HepG2 (cell line): ENCODE data around the gene CREG2. TPM values are rescaled to one million over a fixed set of nuclear protein-coding genes. Genes with fewer than 3 reads are reported as not detected.

ENCODE experiments used
- ATAC-seq: fragments of 200-7000 bp; cut with Tn5 transposase; 3 replicates; pipeline ENCODE4 v1.9.1; 2020; ENCODE audit warnings: mild to moderate bottlenecking, moderate library complexity
- BruUV-seq: library from RNA; stranded (reverse); fragments of 400-500 nt; replicated peaks from 2 replicates; lab custom pipeline; 2021; lab: Mats Ljungman, UMichigan
- CTCF ChIA-PET: fragments of 300-600 bp; formaldehyde crosslinking; extraction: SDS; loops from one replicate; lab custom pipeline; 2021; ENCODE audit warnings: low total read pairs, inconsistent platforms, low intra/inter-chr PET ratio; lab: Yijun Ruan, JAX
- POLR2A ChIA-PET: fragments of 350-600 bp; sonication (Branson Sonifier 250); formaldehyde crosslinking; loops from one replicate; lab custom pipeline; 2020; ENCODE audit warnings: antibody characterized with exemption, inconsistent platforms; lab: Yijun Ruan, JAX
- DNase-seq: peaks from one replicate; pipeline ENCODE4 v3.0.0-alpha.2; 2015; ENCODE audit warnings: low spot score
- FAIRE-seq: peaks from 3 replicates; lab custom pipeline; 2011; peaks lifted over from hg19 to GRCh38; lab: Jason Lieb, UNC
- H2AFZ ChIP-seq: one replicate; pipeline ENCODE4 v1.6.1; 2011; ENCODE audit warnings: low read length, inconsistent platforms
- H3K27ac ChIP-seq: fragments of 300-600 bp; 3 replicates; pipeline ENCODE4 v1.8.0; 2011; ENCODE audit warnings: mixed run types, mild to moderate bottlenecking, mixed read lengths, low read length, inconsistent platforms; ENCODE audit not compliant: insufficient read depth; ENCODE audit errors: extremely low read length
- H3K27me3 ChIP-seq, 2 experiments: fragments of 200-600 bp in 1 of 2; 2 replicates in 1 of 2; 3 replicates in 1 of 2; pipeline versions ENCODE4 v1.6.0 to v1.8.0; 2011; ENCODE audit warnings: low read length in 2 of 2, mild to moderate bottlenecking in 2 of 2, moderate library complexity in 2 of 2, inconsistent platforms in 1 of 2; ENCODE audit not compliant: insufficient read depth in 2 of 2, control insufficient read depth in 1 of 2
- H3K36me3 ChIP-seq, 2 experiments: fragments of 200-600 bp in 1 of 2; replicated peaks in 1 of 2; 2 replicates in 1 of 2; 3 replicates in 1 of 2; pipeline versions ENCODE4 v1.5.1 to v1.8.0; 2011; ENCODE audit warnings: low read length in 2 of 2, inconsistent platforms in 1 of 2; ENCODE audit not compliant: insufficient read depth in 2 of 2, control insufficient read depth in 1 of 2
- H3K4me1 ChIP-seq: 2 replicates; pipeline ENCODE4 v1.5.1; 2012; ENCODE audit warnings: low read length, inconsistent platforms; ENCODE audit not compliant: insufficient read depth
- H3K4me2 ChIP-seq: 2 replicates; pipeline ENCODE4 v1.6.0; 2011; ENCODE audit warnings: low read depth, low read length, inconsistent platforms
- H3K4me3 ChIP-seq, 3 experiments: fragments of 200-600 bp in 1 of 3; sonication (generic), shearing (Covaris generic) in 1 of 3; replicated peaks in 1 of 3; 2 replicates each; pipeline ENCODE4 v1.5.1; 2011 to 2016; ENCODE audit warnings: low read length in 3 of 3, inconsistent platforms in 2 of 3, low read depth in 2 of 3, mild to moderate bottlenecking in 2 of 3, control low read depth in 1 of 3, mixed read lengths in 1 of 3; ENCODE audit not compliant: insufficient read depth in 1 of 3
- H3K79me2 ChIP-seq: one replicate; pipeline ENCODE4 v1.6.1; 2011; ENCODE audit warnings: low read length, inconsistent platforms; ENCODE audit not compliant: insufficient read depth
- H3K9ac ChIP-seq: 2 replicates; pipeline ENCODE4 v1.6.0; 2011; ENCODE audit warnings: mild to moderate bottlenecking, low read depth, low read length, inconsistent platforms; ENCODE audit not compliant: insufficient read depth
- H3K9me3 ChIP-seq: 2 replicates; pipeline ENCODE4 v1.5.1; 2012; ENCODE audit warnings: mild to moderate bottlenecking, low read length
- H4K20me1 ChIP-seq: 2 replicates; pipeline ENCODE4 v1.6.0; 2011; ENCODE audit warnings: inconsistent platforms, mild to moderate bottlenecking, low read length, moderate library complexity; ENCODE audit not compliant: insufficient read depth
- HES4 ChIP-seq: sonication (generic); formaldehyde crosslinking; IDR thresholded peaks from 2 replicates; pipeline ENCODE4 v1.9.0; 2021; ENCODE audit warnings: mild to moderate bottlenecking, missing genetic modification reagents, borderline replicate concordance
- JUN ChIP-seq: sonication (generic); formaldehyde crosslinking; IDR thresholded peaks from 2 replicates; pipeline ENCODE4 v1.4.0; 2020; ENCODE audit warnings: mild to moderate bottlenecking, missing genetic modification reagents
- PRPF4 ChIP-seq: fragments of 200-400 bp; formaldehyde crosslinking; IDR thresholded peaks from 2 replicates; pipeline ENCODE4 v1.6.1; 2016; ENCODE audit warnings: low read length, low read depth; ENCODE audit not compliant: poor library complexity, severe bottlenecking
- RBM22 ChIP-seq: fragments of 200-400 bp; formaldehyde crosslinking; optimal IDR thresholded peaks from 2 replicates; pipeline ENCODE3; 2017; ENCODE audit warnings: mild to moderate bottlenecking, low read length, moderate library complexity
- RELA ChIP-seq: sonication (generic); formaldehyde crosslinking; IDR thresholded peaks from 2 replicates; pipeline ENCODE4 v1.4.0; 2020; ENCODE audit warnings: missing genetic modification reagents
- STAG1 ChIP-seq: sonication (generic); formaldehyde crosslinking; IDR thresholded peaks from 2 replicates; pipeline ENCODE4 v1.4.0; 2020; ENCODE audit warnings: missing genetic modification reagents
- XRCC5 ChIP-seq: fragments of 200-400 bp; formaldehyde crosslinking; optimal IDR thresholded peaks from 2 replicates; pipeline ENCODE3; 2017; ENCODE audit warnings: mild to moderate bottlenecking, low read length
- WGBS: methylation state at CpG from one replicate; pipeline ENCODE4 v1.1.6; 2017; ENCODE audit warnings: low lambda C conversion rate; 5-methylcytosine and 5-hydroxymethylcytosine counted together
- in situ Hi-C: cut with HindIII; loops from 2 replicates; pipeline ENCODE4 v1.10.0; 2017; ENCODE audit warnings: low pct_unique_long_range_greater_than_20kb; ENCODE audit not compliant: extremely low pct_ligation_motif_present
- intact Hi-C: fragments of 100-400 bp; cut with micrococcal nuclease; formaldehyde crosslinking; loops from one replicate; pipeline ENCODE4 v1.10.0; 2022; ENCODE audit not compliant: unreplicated experiment
- polyA plus RNA-seq, 8 experiments: library from polyadenylated mRNA; depleted of rRNA in 3 of 8; stranded (reverse) in 7 of 8; unstranded in 1 of 8; fragments of >200 nt; fragmentation: Illumina TruSeq in 4 of 8; extraction: Trizol in 4 of 8; gene quantifications; 2 replicates each; pipeline versions ENCODE4 v1.2.1 to v1.2.3, GENCODE V29; 2011 to 2016; ENCODE audit warnings: low read depth in 4 of 8, missing spikeins in 1 of 8, mixed read lengths in 1 of 8; ENCODE audit not compliant: insufficient read depth in 1 of 8
- total RNA-seq, 5 experiments: library from RNA; depleted of rRNA; stranded (reverse); fragments of >200 nt; fragmentation: Illumina TruSeq; extraction: Trizol; gene quantifications; 2 replicates each; pipeline ENCODE4 v1.2.3, GENCODE V29; 2016; ENCODE audit warnings: low read depth in 1 of 5
- TF ChIP-seq, protein P1 (sequence below): sonication (generic); formaldehyde crosslinking; IDR thresholded peaks from 2 replicates; pipeline ENCODE4 v1.4.0; 2020; ENCODE audit warnings: mild to moderate bottlenecking, missing genetic modification reagents
- TF ChIP-seq, protein P2 (sequence below): IDR thresholded peaks from 2 replicates; pipeline ENCODE4 v1.6.1; 2016
- TF ChIP-seq, protein P3 (sequence below): sonication (generic); formaldehyde crosslinking; IDR thresholded peaks from 2 replicates; pipeline ENCODE4 v1.5.0; 2020; ENCODE audit warnings: mild to moderate bottlenecking, missing genetic modification reagents, moderate library complexity

The CREG2 gene
- total and polyA plus RNA-seq, 2 of the 13 experiments (the other 11 are each of a cell fraction or from before 2014, with no cell fraction given), result 0.18 to 0.26 TPM

DNA sequence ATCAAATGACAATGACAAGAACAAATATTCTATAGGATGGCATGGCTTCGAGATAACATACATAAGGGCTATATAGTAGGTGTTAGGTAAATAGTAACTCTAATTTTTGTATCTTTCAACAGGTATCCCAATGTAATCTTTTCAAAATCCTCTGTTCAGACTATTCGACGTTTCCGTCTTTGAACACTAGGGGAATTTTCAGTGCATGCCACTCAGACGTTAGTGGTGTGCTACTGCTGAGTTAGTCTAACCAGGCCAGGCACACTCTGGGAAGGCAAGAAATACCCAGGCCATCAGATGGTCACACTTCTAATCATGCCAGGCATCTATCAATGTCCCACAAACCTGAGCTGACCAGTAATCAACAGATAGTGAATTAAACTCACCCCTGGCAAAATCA, 14.6 kb upstream of the CREG2 start:
- FAIRE-seq (peak; percentile 76), DNase-seq (no peak)
- TF ChIP-seq, protein P1, sequence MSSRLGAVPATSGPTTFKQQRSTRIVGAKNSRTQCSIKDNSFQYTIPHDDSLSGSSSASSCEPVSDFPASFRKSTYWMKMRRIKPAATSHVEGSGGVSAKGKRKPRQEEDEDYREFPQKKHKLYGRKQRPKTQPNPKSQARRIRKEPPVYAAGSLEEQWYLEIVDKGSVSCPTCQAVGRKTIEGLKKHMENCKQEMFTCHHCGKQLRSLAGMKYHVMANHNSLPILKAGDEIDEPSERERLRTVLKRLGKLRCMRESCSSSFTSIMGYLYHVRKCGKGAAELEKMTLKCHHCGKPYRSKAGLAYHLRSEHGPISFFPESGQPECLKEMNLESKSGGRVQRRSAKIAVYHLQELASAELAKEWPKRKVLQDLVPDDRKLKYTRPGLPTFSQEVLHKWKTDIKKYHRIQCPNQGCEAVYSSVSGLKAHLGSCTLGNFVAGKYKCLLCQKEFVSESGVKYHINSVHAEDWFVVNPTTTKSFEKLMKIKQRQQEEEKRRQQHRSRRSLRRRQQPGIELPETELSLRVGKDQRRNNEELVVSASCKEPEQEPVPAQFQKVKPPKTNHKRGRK (CRISPR knock-in tag), result no peak
- TF ChIP-seq XRCC5 (peak; percentile 35), RELA (CRISPR knock-in tag) (no peak), JUN (CRISPR knock-in tag) (no peak), RBM22 (no peak), PRPF4 (no peak), HES4 (no peak), STAG1 (CRISPR knock-in tag) (peak; percentile 43)
- TF ChIP-seq, protein P2, sequence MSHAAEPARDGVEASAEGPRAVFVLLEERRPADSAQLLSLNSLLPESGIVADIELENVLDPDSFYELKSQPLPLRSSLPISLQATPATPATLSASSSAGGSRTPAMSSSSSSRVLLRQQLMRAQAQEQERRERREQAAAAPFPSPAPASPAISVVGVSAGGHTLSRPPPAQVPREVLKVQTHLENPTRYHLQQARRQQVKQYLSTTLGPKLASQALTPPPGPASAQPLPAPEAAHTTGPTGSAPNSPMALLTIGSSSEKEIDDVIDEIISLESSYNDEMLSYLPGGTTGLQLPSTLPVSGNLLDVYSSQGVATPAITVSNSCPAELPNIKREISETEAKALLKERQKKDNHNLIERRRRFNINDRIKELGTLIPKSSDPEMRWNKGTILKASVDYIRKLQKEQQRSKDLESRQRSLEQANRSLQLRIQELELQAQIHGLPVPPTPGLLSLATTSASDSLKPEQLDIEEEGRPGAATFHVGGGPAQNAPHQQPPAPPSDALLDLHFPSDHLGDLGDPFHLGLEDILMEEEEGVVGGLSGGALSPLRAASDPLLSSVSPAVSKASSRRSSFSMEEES, result no peak
- TF ChIP-seq, protein P3, sequence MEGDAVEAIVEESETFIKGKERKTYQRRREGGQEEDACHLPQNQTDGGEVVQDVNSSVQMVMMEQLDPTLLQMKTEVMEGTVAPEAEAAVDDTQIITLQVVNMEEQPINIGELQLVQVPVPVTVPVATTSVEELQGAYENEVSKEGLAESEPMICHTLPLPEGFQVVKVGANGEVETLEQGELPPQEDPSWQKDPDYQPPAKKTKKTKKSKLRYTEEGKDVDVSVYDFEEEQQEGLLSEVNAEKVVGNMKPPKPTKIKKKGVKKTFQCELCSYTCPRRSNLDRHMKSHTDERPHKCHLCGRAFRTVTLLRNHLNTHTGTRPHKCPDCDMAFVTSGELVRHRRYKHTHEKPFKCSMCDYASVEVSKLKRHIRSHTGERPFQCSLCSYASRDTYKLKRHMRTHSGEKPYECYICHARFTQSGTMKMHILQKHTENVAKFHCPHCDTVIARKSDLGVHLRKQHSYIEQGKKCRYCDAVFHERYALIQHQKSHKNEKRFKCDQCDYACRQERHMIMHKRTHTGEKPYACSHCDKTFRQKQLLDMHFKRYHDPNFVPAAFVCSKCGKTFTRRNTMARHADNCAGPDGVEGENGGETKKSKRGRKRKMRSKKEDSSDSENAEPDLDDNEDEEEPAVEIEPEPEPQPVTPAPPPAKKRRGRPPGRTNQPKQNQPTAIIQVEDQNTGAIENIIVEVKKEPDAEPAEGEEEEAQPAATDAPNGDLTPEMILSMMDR (CRISPR knock-in tag), result 0 out of 2 replicates have a peak, but pooled peaks have one; percentile 9
- TF ChIP-seq, all 625 proteins: peak for 3
- Histone ChIP-seq H3K79me2 (no peaks in the 10 kb centered on the region), H3K9me3 (no peaks in the 10 kb centered on the region), H3K9ac (no peak overlapping the region), H4K20me1 (no peaks in the 10 kb centered on the region), H3K36me3 (no peaks in the 10 kb centered on the region), H3K4me3 (no peak overlapping the region), H3K4me1 (peaks cover 6% of the 10 kb centered on the region; the same call in 1 of the 2 replicates), H2AFZ (no peak overlapping the region), H3K27ac (no peak overlapping the region), H3K4me2 (no peak overlapping the region), H3K27me3 (peaks cover 1 to 68% of the 10 kb centered on the region in 2 experiments; a peak in 4 of 5 replicates)
- BruUV-seq, result no TSS peak
- intact Hi-C loops, result no loop called here
- ChIA-PET CTCF (no interaction called here), POLR2A (no interaction called here)
- ATAC-seq, result peak; percentile 86
- WGBS, result 3% methylated on average over 5 of the region's 5 CpGs
- in situ Hi-C loops, result no loop called here
